Measurements from ENCODE around the gene NIPA2.

DNA sequence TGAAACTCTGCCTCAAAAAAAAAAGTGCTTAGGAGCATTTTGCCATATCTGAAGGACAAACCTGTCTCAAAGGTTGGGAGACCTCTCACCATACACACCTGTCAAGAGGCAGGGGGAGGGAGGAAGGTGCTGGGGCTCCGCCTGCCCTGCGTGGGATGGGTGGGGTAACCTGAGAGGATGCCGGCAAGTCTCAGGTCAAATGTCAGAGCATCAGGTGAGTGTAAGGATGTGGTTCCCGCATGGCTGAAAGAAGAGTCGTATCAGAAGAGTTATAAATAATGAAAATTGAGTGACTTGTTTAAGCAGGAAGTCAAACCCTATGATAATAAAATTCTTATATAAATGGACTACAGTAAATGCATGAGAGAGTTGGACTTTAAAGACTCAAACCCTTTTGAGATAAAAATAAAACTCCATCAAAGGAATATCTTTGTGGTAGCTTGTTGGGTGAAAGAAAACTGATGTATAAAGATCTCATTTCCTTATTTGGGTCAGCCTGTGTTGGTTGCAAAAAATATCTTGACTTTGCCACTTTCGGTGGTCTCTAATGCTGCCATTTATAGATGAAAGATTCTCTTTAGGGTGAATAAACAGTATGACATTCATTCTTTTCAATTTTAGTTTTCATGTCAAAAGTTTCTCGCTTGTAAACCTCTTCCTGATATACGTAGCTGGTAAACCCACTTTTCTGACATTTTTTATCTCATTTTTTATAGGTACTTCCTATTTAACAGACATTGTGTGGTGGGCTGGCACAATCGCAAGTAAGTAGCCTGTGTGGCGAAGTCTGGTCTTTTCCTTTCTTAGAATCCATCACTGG, 28.2 kb upstream of the NIPA2 start:
- TF ChIP-seq, protein P1, sequence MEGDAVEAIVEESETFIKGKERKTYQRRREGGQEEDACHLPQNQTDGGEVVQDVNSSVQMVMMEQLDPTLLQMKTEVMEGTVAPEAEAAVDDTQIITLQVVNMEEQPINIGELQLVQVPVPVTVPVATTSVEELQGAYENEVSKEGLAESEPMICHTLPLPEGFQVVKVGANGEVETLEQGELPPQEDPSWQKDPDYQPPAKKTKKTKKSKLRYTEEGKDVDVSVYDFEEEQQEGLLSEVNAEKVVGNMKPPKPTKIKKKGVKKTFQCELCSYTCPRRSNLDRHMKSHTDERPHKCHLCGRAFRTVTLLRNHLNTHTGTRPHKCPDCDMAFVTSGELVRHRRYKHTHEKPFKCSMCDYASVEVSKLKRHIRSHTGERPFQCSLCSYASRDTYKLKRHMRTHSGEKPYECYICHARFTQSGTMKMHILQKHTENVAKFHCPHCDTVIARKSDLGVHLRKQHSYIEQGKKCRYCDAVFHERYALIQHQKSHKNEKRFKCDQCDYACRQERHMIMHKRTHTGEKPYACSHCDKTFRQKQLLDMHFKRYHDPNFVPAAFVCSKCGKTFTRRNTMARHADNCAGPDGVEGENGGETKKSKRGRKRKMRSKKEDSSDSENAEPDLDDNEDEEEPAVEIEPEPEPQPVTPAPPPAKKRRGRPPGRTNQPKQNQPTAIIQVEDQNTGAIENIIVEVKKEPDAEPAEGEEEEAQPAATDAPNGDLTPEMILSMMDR (conservative IDR thresholded peaks at IDR 0.05 in 1 of 2, IDR thresholded peaks at IDR 0.05 in 1 of 2; ENCODE audit: low read depth in 1 of 2, low read length in 2 of 2): no peak
- no peak for TF ChIP-seq EZH2 (IDR thresholded peaks at IDR 0.05; ENCODE audit: low read length, missing control alignments)
